HG02610 (cell line): ENCODE data around the gene SKAP1.
A peak's percentile ranks its signal among the peaks of the same experiment; 100 is the strongest.
"Not testable (repeated sequence)": the region's sequence is repeated elsewhere in the genome, so short reads cannot be mapped to it uniquely, and the experiment has no call there.

ENCODE experiments used
- ATAC-seq: cut with Tn5 transposase; IDR thresholded peaks from one replicate; pipeline ENCODE4 v1.9.1; 2021; ENCODE audit warnings: mild to moderate bottlenecking, moderate library complexity; ENCODE audit not compliant: unreplicated experiment

The SKAP1 gene

GRCh38 chr17:48250059-48250458, 180.0 kb downstream of the SKAP1 start:
- ATAC-seq, result not testable (repeated sequence)

GRCh38 chr17:48247603-48248002, 182.4 kb downstream of the SKAP1 start:
- no peak for ATAC-seq

- ATAC-seq, result no peak
These were observed 183.0 kb downstream of the SKAP1 start for GRCh38 chr17:48247038-48247437.

- ATAC-seq, result no peak
These were observed 183.4 kb downstream of the SKAP1 start for GRCh38 chr17:48246612-48247011.

- ATAC-seq, result not testable (repeated sequence)
These were observed 184.5 kb downstream of the SKAP1 start for GRCh38 chr17:48245465-48246033.

- no peak for ATAC-seq
These were observed 185.2 kb downstream of the SKAP1 start for GRCh38 chr17:48244814-48245213.

GRCh38 chr17:48244121-48244711, 185.8 kb downstream of the SKAP1 start:
- no peak for ATAC-seq

GRCh38 chr17:48241770-48242497, 188.1 kb downstream of the SKAP1 start:
- ATAC-seq, result no peak

- peak; percentile 92 for ATAC-seq
These were observed 188.9 kb downstream of the SKAP1 start for GRCh38 chr17:48241131-48241591.

GRCh38 chr17:48240562-48241130, 189.4 kb downstream of the SKAP1 start:
- no peak for ATAC-seq

GRCh38 chr17:48240122-48240521, 189.9 kb downstream of the SKAP1 start:
- ATAC-seq, result no peak

GRCh38 chr17:48239603-48239995, 190.4 kb downstream of the SKAP1 start:
- no peak for ATAC-seq

GRCh38 chr17:48238933-48239602, 190.9 kb downstream of the SKAP1 start:
- no peak for ATAC-seq

GRCh38 chr17:48237456-48237855, 192.6 kb downstream of the SKAP1 start:
- no peak for ATAC-seq

- ATAC-seq, result no peak
These were observed 193.3 kb downstream of the SKAP1 start for GRCh38 chr17:48236681-48237134.

- ATAC-seq, result no peak
These were observed 195.1 kb downstream of the SKAP1 start for GRCh38 chr17:48234922-48235321.

GRCh38 chr17:48231995-48232959, 197.7 kb downstream of the SKAP1 start:
- no peak for ATAC-seq

GRCh38 chr17:48229936-48230335, 200.1 kb downstream of the SKAP1 start:
- ATAC-seq, result no peak

GRCh38 chr17:48228720-48229119, 201.3 kb downstream of the SKAP1 start:
- ATAC-seq, result no peak
